Endodermal cell (in vitro differentiated cells): ENCODE results near the gene NRXN3. TPM values are rescaled to one million over a fixed set of nuclear protein-coding genes. Genes with fewer than 3 reads are reported as not detected.

Experiments
- DNase-seq: peaks from one replicate; pipeline ENCODE4 v3.0.0-alpha.2; 2017
- H3K27ac ChIP-seq: 2 replicates; pipeline ENCODE4 v1.5.1; 2013; ENCODE audit warnings: mild to moderate bottlenecking, low read depth, low read length, moderate library complexity
- H3K27me3 ChIP-seq: 2 replicates; pipeline ENCODE4 v1.6.1; 2013; ENCODE audit warnings: mild to moderate bottlenecking, low read length, moderate library complexity; ENCODE audit not compliant: insufficient read depth, control insufficient read depth, poor library complexity, severe bottlenecking
- H3K36me3 ChIP-seq: 2 replicates; pipeline ENCODE4 v1.7.0; 2013; ENCODE audit warnings: mild to moderate bottlenecking, low read length, moderate library complexity; ENCODE audit not compliant: control insufficient read depth, insufficient read depth
- H3K4me1 ChIP-seq: one replicate; pipeline ENCODE4 v1.7.0; 2013; ENCODE audit warnings: low read length; ENCODE audit not compliant: control insufficient read depth, insufficient read depth
- H3K4me3 ChIP-seq: 2 replicates; pipeline ENCODE4 v1.5.1; 2013; ENCODE audit warnings: mild to moderate bottlenecking, low read length, moderate library complexity
- H3K9ac ChIP-seq: 2 replicates; pipeline ENCODE4 v1.6.1; 2013; ENCODE audit warnings: mild to moderate bottlenecking, low read length, moderate library complexity; ENCODE audit not compliant: poor library complexity, severe bottlenecking; ENCODE audit errors: extremely low read depth
- H3K9me3 ChIP-seq: 2 replicates; pipeline ENCODE4 v1.6.1; 2013; ENCODE audit warnings: mild to moderate bottlenecking, low read length, moderate library complexity; ENCODE audit not compliant: control insufficient read depth
- H3K27ac Mint-ChIP-seq: 2 replicates; pipeline ENCODE4 v1.8.0; 2020; ENCODE audit warnings: mixed read lengths
- H3K27me3 Mint-ChIP-seq: 2 replicates; pipeline ENCODE4 v1.8.0; 2021; ENCODE audit warnings: mild to moderate bottlenecking, mixed read lengths; ENCODE audit not compliant: insufficient read depth
- H3K36me3 Mint-ChIP-seq: 2 replicates; pipeline ENCODE4 v1.8.0; 2020; ENCODE audit warnings: low read depth, mixed read lengths
- H3K4me1 Mint-ChIP-seq: 2 replicates; pipeline ENCODE4 v1.8.0; 2020; ENCODE audit warnings: mixed read lengths
- H3K4me3 Mint-ChIP-seq: 2 replicates; pipeline ENCODE4 v1.8.0; 2020; ENCODE audit warnings: mild to moderate bottlenecking, moderate library complexity, mixed read lengths
- H3K9me3 Mint-ChIP-seq: 2 replicates; pipeline ENCODE4 v1.8.0; 2020; ENCODE audit warnings: mild to moderate bottlenecking, mixed read lengths
- WGBS, 2 experiments: methylation state at CpG; one replicate each; pipeline versions ENCODE4 v1.1.5 to v1.1.7; 2013; ENCODE audit warnings: missing lambda C conversion rate in 2 of 2, mixed read lengths in 1 of 2; ENCODE audit not compliant: insufficient coverage in 1 of 2, insufficient read length in 1 of 2; 5-methylcytosine and 5-hydroxymethylcytosine counted together
- total RNA-seq, 2 donors: library from RNA; stranded (reverse); fragmentation: NEBNext Ultra II Directional in 1 of 2; extraction: Animal tissue kit (Norgen Biotek cat#: 25700) in 1 of 2; gene quantifications; 2 replicates in 1 of 2; 3 replicates in 1 of 2; pipeline ENCODE4 v1.2.1, GENCODE V29; 2021
- TF ChIP-seq, protein P1 (sequence below): fragments of 200-600 bp; sonication (generic); conservative IDR thresholded peaks from 2 replicates; pipeline ENCODE4 v1.5.0; 2021; ENCODE audit warnings: antibody characterized with exemption, mild to moderate bottlenecking

The NRXN3 gene
- total RNA-seq, 2 donors from 2014 or later = 20.9 to 21.4 TPM

DNA sequence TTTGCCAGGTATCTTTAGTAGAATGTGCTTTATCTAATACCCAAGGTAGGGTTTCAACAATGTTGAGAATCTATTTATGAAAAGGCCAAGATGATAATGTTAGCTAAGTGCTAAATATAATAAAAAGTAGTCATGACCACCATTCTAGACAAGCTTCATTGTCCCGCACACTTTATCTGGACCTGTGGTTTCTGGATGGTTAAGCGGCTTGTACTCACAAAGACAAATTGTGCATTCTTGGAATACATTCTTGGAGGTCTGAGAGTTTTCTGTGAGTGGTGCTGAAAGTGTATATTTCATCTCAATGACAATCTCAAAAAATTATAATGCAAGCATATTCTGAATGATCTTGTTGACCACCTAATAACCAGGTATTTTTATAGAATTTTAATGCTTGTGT is 1394.2 kb downstream of the NRXN3 start:
- Histone ChIP-seq H3K9ac (no peak overlapping the region), H3K4me3 (no peak overlapping the region), H3K4me1 (peaks cover 12% of the 10 kb centered on the region), H3K27me3 (peaks cover 9% of the 10 kb centered on the region), H3K27ac (no peak overlapping the region), H3K9me3 (no peaks in the 10 kb centered on the region), H3K36me3 (no peaks in the 10 kb centered on the region)
- H3K27me3 Mint-ChIP-seq = no peaks in the 10 kb centered on the region
- no peaks in the 10 kb centered on the region for H3K9me3 Mint-ChIP-seq
- peaks cover 28% of the 10 kb centered on the region for H3K4me1 Mint-ChIP-seq
- no peaks in the 10 kb centered on the region for H3K36me3 Mint-ChIP-seq
- DNase-seq = no peak
- 97% methylated on average over 2 of the region's 2 CpGs; no CpG with 5 or more reads in 1 of the 2 experiments for WGBS, 2 experiments
- H3K4me3 Mint-ChIP-seq = no peak overlapping the region
- no peak overlapping the region for H3K27ac Mint-ChIP-seq
- TF ChIP-seq, protein P1, sequence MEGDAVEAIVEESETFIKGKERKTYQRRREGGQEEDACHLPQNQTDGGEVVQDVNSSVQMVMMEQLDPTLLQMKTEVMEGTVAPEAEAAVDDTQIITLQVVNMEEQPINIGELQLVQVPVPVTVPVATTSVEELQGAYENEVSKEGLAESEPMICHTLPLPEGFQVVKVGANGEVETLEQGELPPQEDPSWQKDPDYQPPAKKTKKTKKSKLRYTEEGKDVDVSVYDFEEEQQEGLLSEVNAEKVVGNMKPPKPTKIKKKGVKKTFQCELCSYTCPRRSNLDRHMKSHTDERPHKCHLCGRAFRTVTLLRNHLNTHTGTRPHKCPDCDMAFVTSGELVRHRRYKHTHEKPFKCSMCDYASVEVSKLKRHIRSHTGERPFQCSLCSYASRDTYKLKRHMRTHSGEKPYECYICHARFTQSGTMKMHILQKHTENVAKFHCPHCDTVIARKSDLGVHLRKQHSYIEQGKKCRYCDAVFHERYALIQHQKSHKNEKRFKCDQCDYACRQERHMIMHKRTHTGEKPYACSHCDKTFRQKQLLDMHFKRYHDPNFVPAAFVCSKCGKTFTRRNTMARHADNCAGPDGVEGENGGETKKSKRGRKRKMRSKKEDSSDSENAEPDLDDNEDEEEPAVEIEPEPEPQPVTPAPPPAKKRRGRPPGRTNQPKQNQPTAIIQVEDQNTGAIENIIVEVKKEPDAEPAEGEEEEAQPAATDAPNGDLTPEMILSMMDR = no peak

DNA sequence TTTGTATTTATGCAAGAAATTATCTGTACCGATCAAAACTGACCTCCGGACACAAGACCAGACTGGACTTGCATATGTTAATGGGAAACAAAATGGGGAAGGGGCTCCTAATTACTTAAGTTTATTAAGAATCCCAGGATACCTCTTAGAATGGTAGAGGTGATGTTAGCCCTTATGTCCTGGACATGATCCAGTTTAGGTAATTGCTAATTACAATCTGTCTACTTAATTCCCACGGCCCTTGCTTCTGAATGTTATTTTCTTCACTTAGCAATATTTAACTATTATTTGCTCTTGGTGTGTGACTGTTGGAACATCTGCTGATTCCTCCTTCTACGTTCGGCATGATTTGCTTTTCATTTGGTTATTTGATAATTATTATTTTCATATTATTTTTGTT is 1397.1 kb downstream of the NRXN3 start:
- no peaks in the 10 kb centered on the region for H3K27me3 Mint-ChIP-seq
- WGBS, 2 experiments = 92% methylated on average over 2 to 3 of the region's 5 CpGs
- H3K4me1 Mint-ChIP-seq = peaks cover 39% of the 10 kb centered on the region
- Histone ChIP-seq H3K27me3 (peaks cover 9% of the 10 kb centered on the region), H3K27ac (no peak overlapping the region), H3K9me3 (no peaks in the 10 kb centered on the region), H3K36me3 (no peaks in the 10 kb centered on the region), H3K4me3 (no peak overlapping the region), H3K4me1 (peaks cover 17% of the 10 kb centered on the region), H3K9ac (no peak overlapping the region)
- H3K27ac Mint-ChIP-seq = no peak overlapping the region
- no peaks in the 10 kb centered on the region for H3K9me3 Mint-ChIP-seq
- DNase-seq = no peak
- no peaks in the 10 kb centered on the region for H3K36me3 Mint-ChIP-seq
- no peak overlapping the region for H3K4me3 Mint-ChIP-seq
- TF ChIP-seq, protein P1 = no peak

DNA sequence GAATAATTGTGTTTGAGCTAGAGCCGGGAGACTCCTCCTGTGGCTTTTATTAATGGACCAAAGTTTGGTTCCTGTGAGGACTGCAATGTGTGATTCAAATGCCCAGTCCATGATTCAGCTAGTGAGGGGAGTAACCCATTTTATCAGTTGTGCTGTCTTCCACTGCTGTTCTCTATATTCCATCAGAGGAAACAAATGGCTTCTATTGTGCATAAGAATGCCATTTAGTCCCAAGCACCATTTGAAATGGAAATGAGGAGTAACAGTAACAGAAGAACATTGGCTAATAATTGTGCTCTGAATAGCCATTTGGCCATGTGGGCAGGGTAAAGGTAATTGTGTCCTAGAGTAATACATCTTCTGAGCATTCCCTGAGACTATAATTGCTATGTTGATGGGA is 1398.4 kb downstream of the NRXN3 start:
- H3K9me3 ChIP-seq = no peaks in the 10 kb centered on the region
- H3K4me1 ChIP-seq = peaks cover 17% of the 10 kb centered on the region
- TF ChIP-seq, protein P1 = no peak
- H3K4me3 Mint-ChIP-seq = no peak overlapping the region
- H3K9me3 Mint-ChIP-seq = no peaks in the 10 kb centered on the region
- peaks cover 35% of the 10 kb centered on the region for H3K4me1 Mint-ChIP-seq
- no peak overlapping the region for H3K27ac Mint-ChIP-seq
- H3K27me3 ChIP-seq = peaks cover 9% of the 10 kb centered on the region
- H3K36me3 Mint-ChIP-seq = no peaks in the 10 kb centered on the region
- no peak overlapping the region for H3K9ac ChIP-seq
- H3K36me3 ChIP-seq = no peaks in the 10 kb centered on the region
- no peak overlapping the region for H3K4me3 ChIP-seq
- H3K27ac ChIP-seq = no peak overlapping the region
- DNase-seq = no peak
- H3K27me3 Mint-ChIP-seq = no peaks in the 10 kb centered on the region
- WGBS, 2 experiments = 71 to 85% methylated on average over 1 of the region's 1 CpG
